Epithelial cell of proximal tubule (primary cell): ENCODE results near the gene TMEM121B. TPM values are rescaled to one million over a fixed set of nuclear protein-coding genes. Genes with fewer than 3 reads are reported as not detected.

Experiments
- DNase-seq: peaks from one replicate; pipeline ENCODE4 v3.0.0-alpha.2; 2011; ENCODE audit warnings: low read depth
- H3K4me3 ChIP-seq: 2 replicates; pipeline ENCODE4 v1.5.1; 2011; ENCODE audit warnings: low read depth, mild to moderate bottlenecking, low read length
- CTCF ChIP-seq: conservative IDR thresholded peaks from 2 replicates; pipeline ENCODE4 v1.5.1; 2012; ENCODE audit warnings: low read depth, mild to moderate bottlenecking, low read length
- total RNA-seq: library from RNA; depleted of rRNA; stranded (reverse); fragments of >200 nt; gene quantifications from 2 replicates; pipeline ENCODE4 v1.2.3, GENCODE V29; 2015

Gene TMEM121B
- total RNA-seq, 1 donor from 2014 or later: 0.06 TPM

GRCh38 chr22:17112491-17113042, 8.6 kb downstream of the TMEM121B start:
- no peak for TF ChIP-seq CTCF
- no peak overlapping the region for H3K4me3 ChIP-seq
- DNase-seq: peak; percentile 15

DNA sequence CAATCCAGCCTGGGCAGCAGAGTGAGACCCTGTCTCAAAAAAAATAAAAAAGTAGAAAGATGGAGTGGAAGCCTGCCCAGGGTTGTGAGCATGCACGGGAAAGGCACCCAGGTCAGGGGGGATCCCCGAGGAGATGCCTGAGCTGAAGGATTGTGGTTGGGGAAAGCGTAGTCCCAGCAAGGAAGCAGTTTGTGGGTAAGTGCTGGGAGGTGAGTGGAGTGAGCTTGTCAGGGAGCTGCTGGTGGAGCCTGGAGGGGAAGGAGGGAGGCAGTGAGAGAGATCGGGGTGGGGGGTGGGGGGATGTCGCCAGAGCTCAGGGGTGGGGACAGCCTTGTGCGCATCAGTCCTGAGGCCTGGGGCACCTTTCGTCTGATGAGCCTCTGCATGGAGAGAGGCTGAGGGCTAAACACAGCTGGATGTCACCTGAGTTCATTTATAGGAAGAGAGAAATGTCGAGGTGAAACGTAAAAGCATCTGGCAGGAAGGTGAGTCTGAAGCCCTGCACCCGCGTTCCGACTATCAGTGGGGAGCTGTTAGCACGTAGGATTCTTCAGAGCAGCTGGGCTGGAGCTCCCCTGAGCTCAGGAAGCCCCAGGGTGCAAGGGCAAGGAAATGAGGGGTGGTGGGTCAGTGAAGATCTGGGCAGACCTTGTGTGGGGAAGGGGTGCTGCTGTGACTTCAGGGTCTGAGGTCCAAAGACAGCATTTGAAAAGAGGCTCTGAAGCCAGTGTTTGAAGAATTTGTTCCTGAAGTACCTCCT, 10.2 kb downstream of the TMEM121B start:
- DNase-seq: no peak
- H3K4me3 ChIP-seq: no peak overlapping the region
- TF ChIP-seq CTCF: no peak

DNA sequence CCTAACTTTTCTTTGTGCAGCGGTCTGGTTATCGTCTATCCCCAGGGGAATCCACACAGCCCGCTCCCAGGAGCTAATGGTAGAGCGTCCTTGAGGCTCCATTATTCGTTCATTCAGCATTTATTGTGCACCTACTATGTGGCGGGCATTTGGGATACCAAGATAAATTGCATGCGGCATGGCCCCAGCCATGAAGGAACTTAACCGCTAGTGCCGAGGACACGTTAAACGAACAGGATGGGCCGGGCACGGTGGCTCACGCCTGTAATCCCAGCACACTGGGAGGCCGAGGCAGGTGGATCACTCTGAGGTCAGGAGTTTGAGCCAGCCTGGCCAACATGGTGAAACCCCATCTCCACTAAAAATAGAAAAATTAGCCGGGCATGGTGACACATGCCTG, 11.2 kb downstream of the TMEM121B start:
- TF ChIP-seq CTCF: no peak
- DNase-seq: no peak

DNA sequence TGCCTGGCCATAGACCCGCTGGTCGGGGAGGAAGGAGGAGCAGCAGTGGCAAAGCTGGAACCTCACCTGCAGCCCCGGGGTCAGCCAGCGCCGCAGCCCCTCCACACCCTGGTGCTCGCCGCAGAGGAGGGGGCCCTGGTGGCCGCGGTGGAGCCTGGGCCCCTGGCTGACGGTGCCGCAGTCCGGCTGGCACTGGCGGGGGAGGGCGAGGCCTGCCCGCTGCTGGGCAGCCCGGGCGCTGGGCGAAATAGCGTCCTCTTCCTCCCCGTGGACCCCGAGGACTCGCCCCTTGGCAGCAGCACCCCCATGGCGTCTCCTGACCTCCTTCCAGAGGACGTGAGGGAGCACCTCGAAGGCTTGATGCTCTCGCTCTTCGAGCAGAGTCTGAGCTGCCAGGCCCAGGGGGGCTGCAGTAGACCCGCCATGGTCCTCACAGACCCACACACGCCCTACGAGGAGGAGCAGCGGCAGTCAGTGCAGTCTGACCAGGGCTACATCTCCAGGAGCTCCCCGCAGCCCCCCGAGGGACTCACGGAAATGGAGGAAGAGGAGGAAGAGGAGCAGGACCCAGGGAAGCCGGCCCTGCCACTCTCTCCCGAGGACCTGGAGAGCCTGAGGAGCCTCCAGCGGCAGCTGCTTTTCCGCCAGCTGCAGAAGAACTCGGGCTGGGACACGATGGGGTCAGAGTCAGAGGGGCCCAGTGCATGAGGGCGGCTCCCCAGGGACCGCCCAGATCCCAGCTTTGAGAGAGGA, 11.9 kb downstream of the TMEM121B start:
- no peak for DNase-seq
- no peak for TF ChIP-seq CTCF
- no peak overlapping the region for H3K4me3 ChIP-seq

More for the DNA sequence above, 11.2 kb downstream of the TMEM121B start:
- H3K4me3 ChIP-seq: no peak overlapping the region

DNA sequence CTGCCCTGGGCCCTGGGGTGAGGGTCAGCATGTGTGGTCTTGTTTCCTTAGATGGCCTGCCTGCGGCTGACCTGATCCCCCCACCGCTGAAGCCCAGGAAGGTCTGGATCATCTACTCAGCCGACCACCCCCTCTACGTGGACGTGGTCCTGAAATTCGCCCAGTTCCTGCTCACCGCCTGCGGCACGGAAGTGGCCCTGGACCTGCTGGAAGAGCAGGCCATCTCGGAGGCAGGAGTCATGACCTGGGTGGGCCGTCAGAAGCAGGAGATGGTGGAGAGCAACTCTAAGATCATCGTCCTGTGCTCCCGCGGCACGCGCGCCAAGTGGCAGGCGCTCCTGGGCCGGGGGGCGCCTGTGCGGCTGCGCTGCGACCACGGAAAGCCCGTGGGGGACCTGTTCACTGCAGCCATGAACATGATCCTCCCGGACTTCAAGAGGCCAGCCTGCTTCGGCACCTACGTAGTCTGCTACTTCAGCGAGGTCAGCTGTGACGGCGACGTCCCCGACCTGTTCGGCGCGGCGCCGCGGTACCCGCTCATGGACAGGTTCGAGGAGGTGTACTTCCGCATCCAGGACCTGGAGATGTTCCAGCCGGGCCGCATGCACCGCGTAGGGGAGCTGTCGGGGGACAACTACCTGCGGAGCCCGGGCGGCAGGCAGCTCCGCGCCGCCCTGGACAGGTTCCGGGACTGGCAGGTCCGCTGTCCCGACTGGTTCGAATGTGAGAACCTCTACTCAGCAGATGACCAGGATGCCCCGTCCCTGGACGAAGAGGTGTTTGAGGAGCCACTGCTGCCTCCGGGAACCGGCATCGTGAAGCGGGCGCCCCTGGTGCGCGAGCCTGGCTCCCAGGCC, 12.7 kb downstream of the TMEM121B start:
- no peak overlapping the region for H3K4me3 ChIP-seq
- TF ChIP-seq CTCF: no peak
- DNase-seq: no peak

GRCh38 chr22:17107547-17107810, 13.7 kb downstream of the TMEM121B start:
- H3K4me3 ChIP-seq: no peak overlapping the region
- no peak for TF ChIP-seq CTCF
- no peak for DNase-seq
